HG03175 (cell line): ENCODE measurements around the gene KLK7.
"Not testable (repeated sequence)": the region's sequence is repeated elsewhere in the genome, so short reads cannot be mapped to it uniquely, and the experiment has no call there.

Experiments
- ATAC-seq: cut with Tn5 transposase; IDR thresholded peaks from one replicate; pipeline ENCODE4 v1.9.1; 2021; ENCODE audit warnings: mild to moderate bottlenecking, moderate library complexity; ENCODE audit not compliant: unreplicated experiment

Gene KLK7

DNA sequence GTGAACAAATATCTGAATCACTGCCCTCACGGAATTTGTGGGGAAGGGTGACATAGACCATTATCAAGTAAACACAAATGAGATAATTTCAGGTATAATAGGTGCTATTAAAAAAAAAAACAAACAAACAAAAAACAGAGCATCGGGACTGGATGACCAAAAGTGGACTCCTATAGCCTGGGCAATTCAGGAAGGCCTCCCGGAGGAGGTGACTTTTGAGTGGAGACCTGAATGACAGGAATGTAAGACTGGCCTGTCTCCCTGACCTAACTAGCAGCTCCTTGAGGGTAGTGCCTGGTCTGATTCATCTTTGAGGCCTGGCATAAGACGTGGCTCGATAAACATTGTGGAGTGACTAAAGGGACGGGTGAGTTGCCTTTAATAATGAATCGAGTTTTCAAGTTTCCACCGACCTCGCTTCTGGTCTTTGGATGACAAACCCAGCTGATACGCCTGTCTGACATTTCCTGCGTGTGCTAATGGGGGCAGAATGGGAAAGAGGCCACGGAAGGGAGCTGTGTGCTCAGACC is 29.0 kb upstream of the KLK7 start:
- no peak for ATAC-seq

DNA sequence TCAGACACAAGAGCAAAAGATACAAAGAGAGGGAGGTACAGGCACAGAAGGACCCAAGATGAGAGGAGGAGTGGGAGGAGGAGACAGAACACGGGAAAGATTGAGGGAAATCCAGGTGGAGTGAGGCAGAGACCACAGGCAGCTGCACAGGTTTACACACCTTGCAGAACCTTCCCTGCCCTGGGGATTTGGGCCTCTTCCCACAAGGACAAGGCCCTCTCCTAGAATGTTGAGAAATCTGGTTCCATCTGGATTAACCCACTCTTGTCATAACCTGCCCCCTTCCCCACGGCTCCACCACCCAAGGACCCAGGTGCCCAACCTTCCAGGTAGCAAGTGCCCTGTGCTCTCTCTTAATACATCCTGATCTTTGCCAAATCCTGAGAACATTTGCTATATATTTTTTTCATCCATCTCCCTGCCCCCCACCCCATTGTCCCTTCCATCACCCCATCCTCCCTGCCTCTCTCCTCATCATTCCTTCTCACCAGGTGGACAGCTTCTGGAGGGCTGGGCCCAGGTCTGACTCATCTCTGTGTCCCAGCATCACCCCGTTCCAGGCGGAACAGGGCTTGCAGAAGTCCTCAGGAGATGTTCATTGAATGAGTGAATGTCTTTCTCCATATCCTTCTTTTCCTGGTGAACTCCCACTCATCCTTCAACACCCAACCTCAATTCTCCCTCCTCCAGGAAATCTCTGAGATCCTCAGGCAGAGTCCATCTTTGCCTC is 26.5 kb upstream of the KLK7 start:
- no peak for ATAC-seq

DNA sequence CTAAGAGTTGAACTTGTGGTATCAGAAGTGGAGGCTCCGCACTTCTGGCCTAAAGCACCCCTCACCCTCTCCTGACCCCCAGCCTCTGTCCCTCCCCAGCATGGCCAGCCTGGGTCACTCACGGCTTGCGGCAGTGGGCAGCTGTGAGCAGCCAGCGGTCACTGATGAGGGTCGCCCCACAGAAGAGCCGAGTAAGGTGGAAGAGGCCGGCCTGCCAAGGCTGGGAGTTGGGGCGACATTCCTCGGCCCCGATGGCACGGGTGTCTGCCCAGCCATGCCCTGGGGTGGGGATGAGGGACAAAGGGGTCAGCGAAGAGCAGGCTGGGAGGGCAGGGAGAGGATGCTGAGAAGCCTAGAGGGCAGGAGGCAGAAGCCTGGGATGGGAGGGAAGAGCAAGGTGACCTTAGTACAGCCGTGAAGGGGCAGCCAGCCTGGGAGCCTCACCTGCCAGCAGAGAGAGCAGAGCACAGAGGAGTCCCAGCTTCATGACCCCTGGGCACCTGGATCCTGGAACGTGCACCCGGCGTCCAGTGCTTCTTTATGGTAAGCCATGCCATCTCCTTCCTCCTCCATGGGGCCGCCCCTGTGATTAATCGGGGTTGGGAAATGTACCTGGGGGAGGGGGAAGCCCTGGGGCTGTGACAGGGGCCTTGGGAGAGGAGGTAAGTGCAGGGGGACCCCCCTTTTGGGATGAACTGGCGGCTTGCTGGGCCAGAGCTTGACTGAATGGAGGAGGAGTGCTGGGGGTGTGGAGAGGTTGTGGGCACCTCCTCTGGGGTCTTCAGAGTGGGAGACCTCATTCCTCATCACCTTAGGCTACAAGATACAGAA is 25.6 kb upstream of the KLK7 start:
- no peak for ATAC-seq

DNA sequence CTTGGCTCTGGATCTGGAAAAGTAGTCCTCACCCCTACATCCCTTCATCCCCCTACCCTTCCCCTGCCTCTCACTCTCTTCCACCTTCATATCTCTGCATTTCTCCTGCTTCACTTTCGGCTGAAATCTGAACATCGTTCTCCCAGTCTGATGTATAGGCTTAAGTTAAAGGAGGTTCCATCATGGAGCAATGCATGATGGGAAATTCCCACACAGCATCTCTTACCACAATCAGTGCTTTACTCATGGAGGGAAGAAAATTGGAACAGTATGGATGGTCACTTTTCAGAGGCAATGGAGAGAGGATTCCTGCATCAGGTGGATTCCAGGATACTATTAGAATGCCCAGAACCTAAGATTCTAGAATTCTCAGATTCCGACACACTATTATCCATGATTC is 23.8 kb upstream of the KLK7 start:
- ATAC-seq, result no peak

DNA sequence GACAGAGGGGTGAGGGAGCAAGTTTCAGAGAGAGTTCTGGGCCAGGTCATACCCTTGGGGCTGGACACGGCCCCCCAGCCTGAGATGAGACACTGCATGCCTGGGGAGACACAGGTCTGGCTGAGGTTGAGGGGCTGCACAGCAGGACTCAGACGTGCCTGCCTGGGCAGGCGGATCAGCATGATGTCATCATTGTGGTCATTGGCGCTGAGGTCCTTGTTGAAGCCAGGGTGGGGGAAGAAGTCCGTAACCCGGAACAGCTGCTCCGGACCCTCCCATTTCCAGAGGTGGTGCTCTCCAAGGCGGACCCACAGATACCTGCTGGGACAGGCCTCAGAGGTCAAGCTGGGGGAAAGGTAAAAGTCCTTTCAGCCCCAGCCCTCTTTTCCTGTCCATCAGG is 22.7 kb upstream of the KLK7 start:
- ATAC-seq, result no peak

DNA sequence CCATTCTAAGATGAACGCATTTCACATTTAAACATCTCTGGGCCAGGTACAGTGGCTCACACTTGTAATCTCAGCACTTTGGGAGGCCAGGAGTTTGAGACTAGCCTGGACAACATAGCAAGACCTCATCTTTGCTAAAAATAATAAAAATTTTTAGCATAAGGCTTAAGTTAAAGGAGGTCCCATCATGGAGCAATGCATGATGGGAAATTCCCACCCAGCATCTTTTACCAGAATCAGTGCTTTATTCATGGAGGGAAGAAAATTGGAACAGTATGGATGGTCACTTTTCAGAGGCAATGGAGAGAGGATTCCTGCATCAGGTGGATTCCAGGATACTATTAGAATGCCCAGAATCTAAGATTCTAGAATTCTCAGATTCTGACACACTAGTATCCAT is 21.5 kb upstream of the KLK7 start:
- no peak for ATAC-seq

DNA sequence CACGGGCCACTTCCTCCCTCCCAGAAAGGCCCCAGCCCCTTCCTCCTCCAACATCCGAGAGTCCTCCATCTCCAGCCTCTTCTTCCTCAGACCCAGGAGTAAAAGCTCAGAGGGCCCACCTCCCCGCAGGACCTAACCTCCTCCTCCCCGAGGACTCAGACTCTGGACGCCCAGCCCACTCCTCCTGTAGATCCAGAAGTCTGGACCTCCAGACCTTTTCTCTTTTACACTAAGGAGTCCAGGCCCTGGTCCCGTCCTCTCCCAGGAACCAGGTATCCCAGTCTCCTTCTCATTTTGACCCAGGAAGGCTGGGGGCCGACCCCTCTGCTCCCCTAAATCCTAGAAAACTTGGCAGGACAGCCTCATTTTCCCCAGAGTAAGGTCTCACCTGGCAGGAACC is 19.6 kb upstream of the KLK7 start:
- no peak for ATAC-seq

DNA sequence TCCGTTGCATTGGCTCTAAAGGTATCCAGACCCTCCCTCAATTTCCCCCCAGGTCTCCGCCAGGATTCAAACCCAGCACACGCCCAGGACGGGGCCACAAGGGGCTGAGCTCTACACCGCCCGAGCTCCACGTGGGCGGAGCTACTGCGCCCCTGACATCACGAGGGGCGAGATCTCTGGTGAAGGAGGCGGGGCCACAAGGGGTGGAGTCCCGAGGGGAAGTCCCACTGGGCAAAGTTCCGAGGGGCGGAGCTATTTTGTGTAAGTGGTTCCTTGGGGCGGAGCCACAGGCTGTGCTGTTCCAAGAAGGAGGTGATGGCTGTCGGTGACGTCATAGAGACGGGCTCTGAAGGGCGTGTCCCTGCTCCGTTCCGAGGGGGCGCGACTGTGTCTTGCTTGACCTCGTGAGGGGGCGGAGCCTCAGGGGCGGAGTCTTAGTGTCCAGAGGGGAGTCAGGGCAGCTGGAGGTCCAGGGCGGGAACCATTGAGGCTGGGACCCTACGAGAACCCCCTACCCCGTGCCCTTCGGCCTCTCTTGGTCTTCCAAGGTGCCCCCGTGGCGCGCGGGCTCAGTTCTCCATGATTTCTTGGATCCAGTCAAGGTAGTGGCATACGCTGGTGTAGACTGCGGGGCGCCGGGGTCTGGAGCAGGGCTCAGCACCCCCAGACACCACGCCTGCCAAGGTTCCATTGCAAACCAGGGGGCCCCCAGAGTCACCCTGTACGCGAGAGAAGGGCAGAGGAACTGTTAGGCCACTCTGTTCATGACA is 19.0 kb upstream of the KLK7 start:
- ATAC-seq, result no peak

DNA sequence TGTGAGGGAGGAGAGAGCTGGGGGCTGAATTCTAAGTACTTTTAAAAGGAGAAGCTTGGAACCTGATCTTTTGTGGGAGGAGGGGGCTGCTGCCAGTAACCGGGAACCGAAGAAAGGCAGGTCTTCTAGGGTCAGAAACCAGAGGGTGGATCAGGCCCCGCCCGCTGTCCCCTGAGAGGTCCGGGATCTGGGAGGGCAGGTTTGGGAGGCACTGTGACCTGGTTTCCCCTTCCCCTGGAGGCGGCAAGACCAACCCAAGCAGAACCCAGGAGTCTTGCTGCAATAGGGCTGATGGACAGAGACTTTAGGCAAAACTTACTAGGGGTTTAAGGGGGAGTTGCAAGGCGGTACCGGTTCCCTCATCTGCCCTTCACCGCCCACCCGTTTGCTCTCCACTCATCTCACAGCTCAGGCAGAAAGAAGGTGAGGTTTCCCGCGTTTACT is 18.4 kb upstream of the KLK7 start:
- no peak for ATAC-seq

DNA sequence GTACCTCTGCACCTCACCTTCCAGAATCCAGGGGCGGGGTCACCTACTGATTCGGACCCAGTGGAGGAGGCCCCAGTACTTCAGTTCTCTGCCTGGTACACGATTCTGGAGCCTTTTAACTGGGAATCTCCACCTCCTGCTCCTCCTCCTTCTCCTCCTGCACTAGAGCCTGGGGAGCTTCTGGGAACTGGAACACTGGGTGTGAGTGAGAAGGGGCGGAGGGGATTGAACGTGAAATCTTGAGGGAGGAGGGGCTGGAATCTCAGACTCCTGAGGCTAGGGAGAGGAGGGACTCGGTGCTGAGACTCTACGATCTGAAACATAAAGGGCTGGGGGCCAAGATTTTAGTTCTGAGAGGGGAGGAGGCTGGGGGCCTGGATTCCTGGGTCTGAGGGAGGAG is 17.8 kb upstream of the KLK7 start, which contains the start of gene KLK8:
TSS of gene KLK8 (minus strand) at position 90 of the 400 bp plus-strand sequence. CDS start 437 bp downstream, outside the sequence.
- no peak for ATAC-seq

DNA sequence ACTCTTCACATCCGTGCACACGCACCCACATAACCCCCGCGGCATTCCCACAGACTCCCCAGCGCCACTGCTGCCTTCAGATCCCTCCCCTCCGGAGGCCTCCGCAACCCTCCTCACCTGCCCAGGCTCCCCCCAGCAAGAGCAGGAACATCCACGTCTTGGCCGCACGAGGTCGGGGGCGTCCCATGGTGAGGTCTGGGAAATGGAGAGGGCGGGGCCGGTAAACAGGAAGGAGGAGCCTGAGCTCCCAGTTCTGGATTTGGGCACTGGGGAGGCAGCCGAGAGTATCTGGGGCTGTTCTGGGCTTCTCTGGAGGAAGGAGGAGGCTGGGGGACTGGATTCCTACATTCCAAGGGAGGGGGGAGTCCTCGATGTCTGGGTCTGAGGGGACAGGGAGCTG is 17.3 kb upstream of the KLK7 start:
- no peak for ATAC-seq

DNA sequence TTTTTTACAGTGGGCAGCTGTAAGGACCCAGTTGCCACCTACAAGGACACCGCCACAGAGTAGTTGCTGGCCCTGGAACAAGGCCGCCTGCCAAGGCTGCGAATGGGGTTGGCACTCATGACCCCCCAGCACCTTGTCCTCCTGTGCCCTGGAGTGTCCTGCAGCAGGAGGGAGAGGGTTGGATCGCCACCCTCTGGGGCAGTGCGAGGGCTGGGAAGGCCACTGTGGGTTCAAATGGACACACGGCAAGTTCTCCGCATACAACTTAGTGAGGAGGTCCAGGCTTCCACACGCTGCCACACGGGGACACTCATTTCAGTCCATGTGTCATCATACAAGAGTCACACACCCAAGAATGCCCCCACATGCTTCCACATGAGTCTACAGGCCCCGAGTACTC is 16.7 kb upstream of the KLK7 start:
- ATAC-seq, result no peak

DNA sequence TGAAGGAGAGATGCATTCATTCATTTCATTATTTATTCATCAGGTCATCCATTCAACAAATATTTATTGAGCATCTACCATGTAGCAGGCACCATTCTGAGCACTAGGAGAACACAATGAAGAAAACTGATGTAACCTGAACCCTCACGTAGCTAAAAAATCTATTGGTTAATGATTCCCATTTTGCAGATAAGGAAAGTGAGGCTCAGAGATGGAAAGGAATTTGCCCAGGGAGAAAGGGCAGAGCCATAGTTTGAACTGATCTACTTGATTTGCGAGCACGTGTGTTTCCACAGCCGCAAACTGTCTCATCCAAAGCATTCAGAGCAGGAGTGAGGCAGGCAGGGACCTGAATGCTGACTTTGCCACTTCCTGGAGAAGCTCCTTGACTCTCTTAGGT is 15.0 kb upstream of the KLK7 start:
- ATAC-seq, result no peak

DNA sequence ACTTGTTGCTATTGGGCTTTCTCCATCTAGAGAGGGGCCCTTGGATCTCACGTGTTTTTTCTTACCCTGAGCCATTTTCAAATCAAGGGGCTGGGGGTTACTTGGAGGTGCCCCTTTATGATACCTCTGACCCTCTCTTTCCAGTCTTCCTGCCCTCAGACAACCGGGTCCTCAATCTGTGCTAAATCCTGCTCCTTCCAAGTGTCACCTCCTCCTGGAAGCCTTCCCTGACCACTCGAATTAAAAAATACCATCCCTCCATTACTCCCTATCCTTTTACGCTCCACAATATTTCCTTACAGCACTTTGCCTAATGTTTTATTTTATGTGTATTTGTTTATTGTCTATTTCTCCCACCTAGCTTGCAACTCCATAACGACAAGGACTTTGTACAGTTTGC is 14.3 kb upstream of the KLK7 start:
- ATAC-seq, result no peak

DNA sequence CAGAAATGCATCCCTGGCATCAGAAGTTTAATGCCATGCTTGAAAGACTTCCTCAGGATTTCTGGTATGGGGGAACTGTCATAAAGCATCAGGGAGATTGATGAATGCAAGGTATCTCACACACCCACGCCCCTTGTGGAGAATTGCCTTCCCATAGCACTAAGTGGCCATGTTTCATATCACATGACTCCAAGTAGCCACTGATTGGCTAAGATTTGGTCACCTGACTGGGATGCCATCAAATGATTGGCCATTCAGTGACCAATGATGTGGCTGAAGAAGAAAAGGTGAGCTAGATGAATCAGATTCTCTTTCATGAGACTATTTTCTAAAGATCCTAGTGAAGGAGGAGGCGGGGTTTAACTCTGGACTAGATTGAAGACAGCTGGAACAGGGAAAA is 10.4 kb upstream of the KLK7 start:
- no peak for ATAC-seq

DNA sequence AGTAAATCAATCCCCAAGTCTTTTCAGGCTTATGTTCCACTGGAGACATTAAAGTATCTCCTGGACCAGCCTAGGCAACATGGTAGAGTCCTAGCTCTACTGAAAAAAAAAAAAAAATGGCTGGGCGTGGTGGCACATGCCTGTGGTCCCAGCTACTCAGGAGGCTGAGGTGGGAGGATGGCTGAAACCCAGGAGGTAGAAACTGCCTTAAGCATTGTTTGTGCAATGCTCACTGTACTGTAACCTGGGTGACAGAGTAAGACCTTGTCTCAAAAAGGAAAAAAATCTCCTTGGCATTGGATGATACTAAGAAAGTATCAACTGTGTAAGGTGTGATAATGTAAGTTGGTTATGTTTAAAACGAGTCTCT is 8.9 kb upstream of the KLK7 start:
- ATAC-seq, result no peak

DNA sequence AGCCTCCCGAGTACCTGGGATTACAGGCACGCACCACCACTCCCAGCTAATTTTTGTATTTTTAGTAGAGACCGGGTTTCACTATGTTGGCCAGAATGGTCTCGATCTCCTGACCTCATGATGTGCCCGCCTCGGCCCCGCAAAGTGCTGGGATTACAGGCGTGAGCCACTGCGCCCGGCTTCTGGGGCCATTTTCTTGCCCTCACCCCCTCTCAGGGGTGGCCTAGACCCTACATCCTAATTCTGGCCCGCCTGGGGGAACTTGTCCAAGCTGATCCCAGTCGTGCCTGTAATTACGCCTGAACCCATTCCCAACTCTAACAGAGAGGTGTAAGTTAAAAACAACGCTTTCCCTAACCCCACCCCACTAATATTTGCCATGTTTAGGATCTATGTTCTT is 699 bp upstream of the KLK7 start:
- not testable (repeated sequence) for ATAC-seq

DNA sequence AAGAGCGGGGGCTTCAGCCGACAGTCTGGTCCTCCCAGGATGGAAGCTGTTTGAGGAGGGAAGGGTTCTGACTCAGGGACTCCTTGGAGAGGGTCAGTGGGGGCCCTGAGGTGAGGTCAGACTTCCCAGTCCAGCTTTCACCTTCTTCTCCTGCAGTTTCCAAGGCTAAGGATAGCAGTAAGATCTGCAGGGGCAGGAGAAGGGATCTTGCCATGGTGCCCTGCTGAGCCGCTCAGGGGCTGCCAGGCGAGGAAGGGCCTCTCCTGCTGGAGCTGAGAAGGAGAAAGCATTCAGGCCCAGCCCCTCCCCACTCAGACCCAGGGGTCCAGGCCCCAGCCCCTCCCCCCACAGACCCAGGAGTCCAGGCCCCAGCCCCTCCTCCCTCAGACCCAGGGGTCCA is 1.5 kb downstream of the KLK7 start:
- no peak for ATAC-seq

DNA sequence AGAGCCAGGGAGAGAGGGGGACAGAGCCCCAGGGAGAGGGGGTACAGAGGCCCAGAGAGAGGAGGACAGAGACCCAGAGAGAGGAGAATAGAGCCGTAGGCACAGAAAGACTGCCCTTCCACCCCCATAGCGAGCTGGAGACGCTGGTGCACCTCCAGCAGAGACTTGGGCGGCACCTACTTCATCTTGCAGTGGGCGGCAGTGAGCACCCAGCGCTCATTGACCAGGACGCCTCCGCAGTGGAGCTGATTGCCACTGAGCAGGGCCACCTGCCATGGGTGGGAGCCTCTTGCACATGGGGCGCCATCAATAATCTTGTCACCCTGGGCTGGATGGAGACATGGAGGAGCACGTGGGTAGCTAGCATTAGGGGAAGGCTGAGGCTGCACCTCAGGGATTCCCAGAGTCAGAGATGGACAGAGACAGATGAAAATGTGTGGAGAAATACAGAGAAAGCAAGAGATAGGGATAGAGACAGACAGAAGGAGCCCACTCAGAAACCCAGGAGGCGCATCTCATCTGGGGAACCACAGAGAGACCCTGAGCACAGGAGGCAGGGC is 2.0 kb downstream of the KLK7 start:
- no peak for ATAC-seq

DNA sequence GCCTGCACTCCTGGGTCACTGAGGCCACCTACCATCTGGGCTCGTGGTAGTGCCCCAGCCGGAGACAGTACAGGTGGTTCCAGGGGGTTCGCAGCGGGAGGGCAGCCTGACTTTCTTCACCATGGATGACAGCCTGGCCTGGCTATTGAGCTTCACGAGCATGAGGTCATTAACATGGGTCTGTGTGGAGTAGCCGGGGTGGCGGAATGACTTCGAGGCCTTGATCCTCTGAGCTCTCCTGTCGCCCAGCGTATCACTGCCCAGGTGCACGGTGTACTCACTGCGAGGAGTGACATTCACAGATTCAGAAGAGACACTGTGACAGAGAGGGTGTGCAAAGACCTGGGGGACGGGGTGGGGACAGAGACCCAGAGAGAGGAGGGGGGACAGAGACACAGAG is 3.5 kb downstream of the KLK7 start:
- ATAC-seq, result no peak

DNA sequence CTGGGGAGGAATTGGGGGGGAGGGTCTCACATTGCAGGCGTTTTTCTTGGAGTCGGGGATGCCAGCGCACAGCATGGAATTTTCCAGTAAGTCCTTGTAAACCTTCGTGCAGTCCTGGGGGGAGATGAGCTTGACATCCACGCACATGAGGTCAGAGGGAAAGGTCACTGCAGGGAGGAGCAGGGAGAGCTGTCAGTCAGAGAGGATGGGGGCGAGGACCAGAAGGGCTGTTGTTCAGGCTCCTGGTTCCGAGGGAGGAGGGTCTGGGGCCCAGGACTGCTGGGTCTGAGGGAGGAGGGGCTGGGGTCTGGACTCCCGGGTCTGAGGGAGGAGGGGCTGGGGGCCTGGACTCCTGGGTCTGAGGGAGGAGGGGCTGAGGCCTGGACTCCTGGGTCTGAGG is 4.0 kb downstream of the KLK7 start:
- ATAC-seq, result no peak
